Measurements from ENCODE around the gene KIF3C. TPM values are rescaled to one million over a fixed set of nuclear protein-coding genes. Genes with fewer than 3 reads are reported as not detected.

KIF3C gene
- total and polyA plus RNA-seq, 9 of the 15 experiments (the other 6 are each of a cell fraction or from before 2014, with no cell fraction given), result 0.69 to 6.7 (median 3.3) TPM

- TF ChIP-seq ZNF347 (CRISPR knock-in tag; IDR thresholded peaks at IDR 0.05; ENCODE audit: low read depth), result no peak
- no peak for TF ChIP-seq NCOR1 (IDR thresholded peaks at IDR 0.05)
- no peak for TF ChIP-seq KLF10 (CRISPR knock-in tag; IDR thresholded peaks at IDR 0.05)
These were observed 48.7 kb downstream of the KIF3C start (continued) for GRCh38 chr2:25933622-25934021.

- FAIRE-seq, result no peak
- H3K36me3 ChIP-seq (ENCODE audit: control insufficient read depth, insufficient read depth, low read length), result no peaks in the 10 kb centered on the region
- POLR2A ChIA-PET, result interaction anchor here (0.6 kb wide), 1 partner anchor 19 kb away, joined by 3 read pairs; no protein-coding TSS in a partner anchor
- no peak overlapping the region for H2AFZ ChIP-seq (ENCODE audit: low read depth, low read length)
- no peak overlapping the region for H3K4me3 ChIP-seq
- intact Hi-C loops (cut with micrococcal nuclease) (loop anchor here (10.0 kb wide), 1 partner anchor 195 kb away; no protein-coding TSS in a partner anchor), in situ Hi-C loops (cut with MboI) (no loop called here)
- H3K27ac ChIP-seq (ENCODE audit: extremely low read depth, low read depth, low read length), result no peak overlapping the region
- no peak overlapping the region for H3K4me2 ChIP-seq (ENCODE audit: insufficient read depth, low read length)
- H3K27me3 ChIP-seq (ENCODE audit: control insufficient read depth in 2 of 2, insufficient read depth in 2 of 2, low read length in 2 of 2), result peaks cover 2 to 3% of the 10 kb centered on the region in 2 experiments; a peak in 3 of 5 replicates
- 52% methylated on average over 14 of the region's 14 CpGs for WGBS (ENCODE audit: insufficient coverage, low coverage, missing lambda C conversion rate)
- no peaks in the 10 kb centered on the region for H3K9me3 ChIP-seq (replicated peaks; ENCODE audit: control insufficient read depth, insufficient read depth, low read depth, low read length)
- ATAC-seq, result no peak
- no peak overlapping the region for H3K9ac ChIP-seq (ENCODE audit: insufficient read depth in 1 of 2, low read depth in 2 of 2, low read length in 2 of 2)
- H3K4me1 ChIP-seq (replicated peaks in 1 of 2; ENCODE audit: control insufficient read depth in 2 of 2, insufficient read depth in 2 of 2, low read length in 2 of 2), result no peaks in the 10 kb centered on the region; a peak in 1 of 5 replicates
- DNase-seq (ENCODE audit: extremely low read depth in 1 of 4, low spot score in 3 of 4), result no peak
- CTCF ChIA-PET (ENCODE audit: low intra/inter-chr PET ratio), result no interaction called here
- H4K20me1 ChIP-seq (replicated peaks; ENCODE audit: control insufficient read depth, insufficient read depth, low read length), result no peaks in the 10 kb centered on the region
- no TSS peak for BruUV-seq (replicated peaks)
- H3K79me2 ChIP-seq (ENCODE audit: control insufficient read depth, insufficient read depth, low read length), result no peaks in the 10 kb centered on the region
- H3K9me1 ChIP-seq (ENCODE audit: control insufficient read depth, insufficient read depth, low read length), result no peaks in the 10 kb centered on the region
- TF ChIP-seq RFX1 (IDR thresholded peaks at IDR 0.05), result peak; percentile 54
- no peak for TF ChIP-seq RBBP5 (IDR thresholded peaks at IDR 0.05; ENCODE audit: borderline replicate concordance, insufficient read depth, low read length, poor library complexity, severe bottlenecking)
These were observed 52.4 kb downstream of the KIF3C start for GRCh38 chr2:25929789-25930473.
